Astrocyte (in vitro differentiated cells and primary cell): ENCODE measurements around the gene SETD2. TPM values are rescaled to one million over a fixed set of nuclear protein-coding genes. Genes with fewer than 3 reads are reported as not detected.

ENCODE experiments used
- DNase-seq: peaks from one replicate; pipeline ENCODE4 v3.0.0-alpha.2; 2010; ENCODE audit warnings: low read depth
- FAIRE-seq: peaks from 2 replicates; lab custom pipeline; 2011; peaks lifted over from hg19 to GRCh38; lab: Jason Lieb, UNC
- H2AFZ ChIP-seq: 2 replicates; pipeline ENCODE4 v1.6.0; 2012; ENCODE audit warnings: low read depth, low read length, inconsistent platforms
- H3K27ac ChIP-seq: 2 replicates; pipeline ENCODE4 v1.5.1; 2011; ENCODE audit warnings: low read depth, low read length, inconsistent platforms
- H3K27me3 ChIP-seq: 2 replicates; pipeline ENCODE4 v1.6.0; 2011; ENCODE audit warnings: low read length, inconsistent platforms; ENCODE audit not compliant: insufficient read depth
- H3K36me3 ChIP-seq: 2 replicates; pipeline ENCODE4 v1.5.1; 2011; ENCODE audit warnings: low read length, inconsistent platforms; ENCODE audit not compliant: insufficient read depth
- H3K4me1 ChIP-seq: 2 replicates; pipeline ENCODE4 v1.5.1; 2011; ENCODE audit warnings: low read length, inconsistent platforms; ENCODE audit not compliant: insufficient read depth
- H3K4me2 ChIP-seq: 2 replicates; pipeline ENCODE4 v1.6.0; 2012; ENCODE audit warnings: low read length, inconsistent platforms
- H3K4me3 ChIP-seq: 2 replicates; pipeline ENCODE4 v1.5.1; 2011; ENCODE audit warnings: low read depth, mild to moderate bottlenecking, low read length, inconsistent platforms; ENCODE audit not compliant: insufficient read depth
- H3K79me2 ChIP-seq: 2 replicates; pipeline ENCODE4 v1.6.0; 2012; ENCODE audit warnings: mild to moderate bottlenecking, low read length, inconsistent platforms; ENCODE audit not compliant: insufficient read depth
- H3K9ac ChIP-seq: 2 replicates; pipeline ENCODE4 v1.6.0; 2012; ENCODE audit warnings: mild to moderate bottlenecking, low read length, inconsistent platforms
- H3K9me3 ChIP-seq: 2 replicates; pipeline ENCODE4 v1.5.1; 2012; ENCODE audit warnings: low read depth, mild to moderate bottlenecking, low read length, inconsistent platforms; ENCODE audit not compliant: insufficient read depth
- H4K20me1 ChIP-seq: 2 replicates; pipeline ENCODE4 v1.6.0; 2012; ENCODE audit warnings: low read length, inconsistent platforms; ENCODE audit not compliant: insufficient read depth
- H3K27ac Mint-ChIP-seq: one replicate; pipeline ENCODE4 v1.8.0; 2021; ENCODE audit warnings: mild to moderate bottlenecking, mixed read lengths; ENCODE audit not compliant: unreplicated experiment
- H3K27me3 Mint-ChIP-seq: one replicate; pipeline ENCODE4 v1.8.0; 2021; ENCODE audit warnings: low read depth, mixed read lengths; ENCODE audit not compliant: unreplicated experiment
- H3K36me3 Mint-ChIP-seq: one replicate; pipeline ENCODE4 v1.8.0; 2021; ENCODE audit warnings: low read depth, mixed read lengths; ENCODE audit not compliant: unreplicated experiment
- H3K4me1 Mint-ChIP-seq: one replicate; pipeline ENCODE4 v1.8.0; 2021; ENCODE audit warnings: low read depth, mixed read lengths; ENCODE audit not compliant: unreplicated experiment
- H3K4me3 Mint-ChIP-seq: one replicate; pipeline ENCODE4 v1.8.0; 2021; ENCODE audit warnings: mild to moderate bottlenecking, moderate library complexity, mixed read lengths; ENCODE audit not compliant: unreplicated experiment
- H3K9me3 Mint-ChIP-seq: one replicate; pipeline ENCODE4 v1.8.0; 2021; ENCODE audit warnings: mild to moderate bottlenecking, mixed read lengths; ENCODE audit not compliant: unreplicated experiment
- EZH2 ChIP-seq: IDR thresholded peaks from 2 replicates; pipeline ENCODE4 v1.6.1; 2012; ENCODE audit warnings: mild to moderate bottlenecking, low read length, inconsistent platforms; ENCODE audit not compliant: insufficient read depth
- total RNA-seq: library from RNA; stranded (reverse); gene quantifications from 2 replicates; pipeline ENCODE4 v1.2.1, GENCODE V29; 2021
- TF ChIP-seq, protein P1 (sequence below): IDR thresholded peaks from 2 replicates; pipeline ENCODE4 v1.5.1; 2011; ENCODE audit warnings: low read depth, mild to moderate bottlenecking, inconsistent platforms, low read length, moderate library complexity; ENCODE audit not compliant: insufficient read depth

The SETD2 gene
- total RNA-seq, 1 donor from 2014 or later, result 46.5 TPM

DNA sequence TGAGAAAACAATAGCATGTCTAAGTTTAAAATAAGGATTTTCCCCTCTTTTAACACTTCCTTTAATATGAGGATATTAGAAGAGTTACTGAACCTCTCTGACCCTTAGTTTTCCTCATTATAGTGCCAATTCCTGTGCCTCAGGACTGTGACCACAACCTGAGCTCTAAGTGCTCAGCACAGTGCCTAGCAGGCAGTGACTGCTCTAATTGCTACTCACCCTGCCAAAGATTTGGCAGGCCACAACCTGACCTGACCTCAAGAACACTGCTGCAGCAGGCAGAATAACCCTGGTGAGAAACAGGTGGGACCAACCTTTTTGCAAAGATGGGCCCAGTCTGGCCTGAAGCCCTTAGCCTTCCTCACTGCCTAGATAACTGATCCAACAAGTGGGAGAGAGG lies 148.8 kb downstream of the SETD2 start:
- peaks cover 33% of the 10 kb centered on the region for H3K4me1 Mint-ChIP-seq
- peaks cover 31% of the 10 kb centered on the region for H3K4me1 ChIP-seq
- no peak overlapping the region for H3K27ac Mint-ChIP-seq
- H3K9me3 Mint-ChIP-seq, result no peaks in the 10 kb centered on the region
- no peak overlapping the region for H3K4me2 ChIP-seq
- FAIRE-seq (no peak), DNase-seq (no peak)
- H4K20me1 ChIP-seq, result peaks cover 18% of the 10 kb centered on the region
- H3K9ac ChIP-seq, result no peak overlapping the region
- peak overlapping the region; percentile 42 for H3K4me3 Mint-ChIP-seq
- H3K9me3 ChIP-seq, result no peaks in the 10 kb centered on the region
- peaks cover 15% of the 10 kb centered on the region for H3K36me3 Mint-ChIP-seq
- no peak for TF ChIP-seq EZH2
- TF ChIP-seq, protein P1, sequence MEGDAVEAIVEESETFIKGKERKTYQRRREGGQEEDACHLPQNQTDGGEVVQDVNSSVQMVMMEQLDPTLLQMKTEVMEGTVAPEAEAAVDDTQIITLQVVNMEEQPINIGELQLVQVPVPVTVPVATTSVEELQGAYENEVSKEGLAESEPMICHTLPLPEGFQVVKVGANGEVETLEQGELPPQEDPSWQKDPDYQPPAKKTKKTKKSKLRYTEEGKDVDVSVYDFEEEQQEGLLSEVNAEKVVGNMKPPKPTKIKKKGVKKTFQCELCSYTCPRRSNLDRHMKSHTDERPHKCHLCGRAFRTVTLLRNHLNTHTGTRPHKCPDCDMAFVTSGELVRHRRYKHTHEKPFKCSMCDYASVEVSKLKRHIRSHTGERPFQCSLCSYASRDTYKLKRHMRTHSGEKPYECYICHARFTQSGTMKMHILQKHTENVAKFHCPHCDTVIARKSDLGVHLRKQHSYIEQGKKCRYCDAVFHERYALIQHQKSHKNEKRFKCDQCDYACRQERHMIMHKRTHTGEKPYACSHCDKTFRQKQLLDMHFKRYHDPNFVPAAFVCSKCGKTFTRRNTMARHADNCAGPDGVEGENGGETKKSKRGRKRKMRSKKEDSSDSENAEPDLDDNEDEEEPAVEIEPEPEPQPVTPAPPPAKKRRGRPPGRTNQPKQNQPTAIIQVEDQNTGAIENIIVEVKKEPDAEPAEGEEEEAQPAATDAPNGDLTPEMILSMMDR, result no peak
- no peaks in the 10 kb centered on the region for H3K27me3 Mint-ChIP-seq
- H3K36me3 ChIP-seq, result peaks cover 24% of the 10 kb centered on the region
- no peaks in the 10 kb centered on the region for H3K27me3 ChIP-seq
- H3K4me3 ChIP-seq, result no peak overlapping the region
- no peak overlapping the region for H2AFZ ChIP-seq
- H3K79me2 ChIP-seq, result peaks cover 7% of the 10 kb centered on the region
- no peak overlapping the region for H3K27ac ChIP-seq

DNA sequence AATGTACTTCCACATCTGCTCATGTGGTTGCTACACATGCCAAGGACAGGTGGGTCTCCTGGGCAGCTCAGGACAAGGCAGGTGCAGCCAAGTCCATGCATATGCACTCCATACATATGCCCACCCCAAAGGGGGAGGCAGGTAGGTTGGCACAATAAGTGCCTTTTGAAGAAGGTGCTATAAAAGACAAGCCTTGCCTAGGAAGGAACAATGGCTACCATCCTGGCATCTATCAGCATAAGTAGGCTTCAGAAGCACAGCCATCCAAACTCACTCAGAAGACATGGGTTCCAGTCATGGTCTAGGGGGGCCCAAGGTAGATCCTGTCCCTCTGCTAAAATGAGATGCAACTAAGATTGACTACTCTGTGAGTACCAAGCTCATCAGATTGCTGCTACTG lies 149.9 kb downstream of the SETD2 start:
- Mint-ChIP-seq H3K9me3 (no peaks in the 10 kb centered on the region), H3K4me3 (no peak overlapping the region), H3K27me3 (no peaks in the 10 kb centered on the region), H3K36me3 (peaks cover 7% of the 10 kb centered on the region), H3K4me1 (peaks cover 32% of the 10 kb centered on the region), H3K27ac (no peak overlapping the region)
- H3K4me1 ChIP-seq, result peaks cover 39% of the 10 kb centered on the region
- no peak overlapping the region for H3K9ac ChIP-seq
- H2AFZ ChIP-seq, result no peak overlapping the region
- H3K27ac ChIP-seq, result no peak overlapping the region
- DNase-seq (no peak), FAIRE-seq (no peak)
- H3K4me2 ChIP-seq, result no peak overlapping the region
- H4K20me1 ChIP-seq, result peaks cover 8% of the 10 kb centered on the region
- TF ChIP-seq EZH2, result no peak
- TF ChIP-seq, protein P1, result no peak
- no peaks in the 10 kb centered on the region for H3K27me3 ChIP-seq
- H3K9me3 ChIP-seq, result no peaks in the 10 kb centered on the region
- H3K4me3 ChIP-seq, result no peak overlapping the region
- peaks cover 13% of the 10 kb centered on the region for H3K36me3 ChIP-seq
- no peaks in the 10 kb centered on the region for H3K79me2 ChIP-seq

DNA sequence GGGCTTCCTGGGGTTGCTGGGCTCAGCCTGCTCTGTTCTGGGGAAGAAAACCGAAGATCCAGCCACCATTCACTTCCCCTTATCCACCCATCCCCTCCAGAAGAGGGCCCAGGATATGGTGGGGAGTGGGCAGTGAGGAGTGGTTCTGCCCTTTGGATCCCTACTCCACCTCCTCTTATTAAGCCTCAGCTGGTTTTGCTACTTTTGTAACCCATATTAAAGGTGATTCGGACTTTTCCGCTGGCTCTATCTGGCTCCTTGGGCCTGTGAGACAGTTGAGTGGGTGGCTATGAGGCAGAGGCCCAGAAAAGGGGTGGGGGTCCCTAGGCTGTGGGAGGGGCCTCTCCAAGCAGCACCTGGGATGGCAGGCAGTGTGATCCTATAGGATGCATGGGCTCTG lies 150.7 kb downstream of the SETD2 start:
- Mint-ChIP-seq H3K4me3 (no peak overlapping the region), H3K27ac (no peak overlapping the region), H3K4me1 (peaks cover 33% of the 10 kb centered on the region), H3K27me3 (no peaks in the 10 kb centered on the region), H3K36me3 (peaks cover 6% of the 10 kb centered on the region), H3K9me3 (no peaks in the 10 kb centered on the region)
- H3K4me2 ChIP-seq, result no peak overlapping the region
- H3K4me3 ChIP-seq, result no peak overlapping the region
- peaks cover 13% of the 10 kb centered on the region for H3K36me3 ChIP-seq
- H2AFZ ChIP-seq, result no peak overlapping the region
- peaks cover 4% of the 10 kb centered on the region for H4K20me1 ChIP-seq
- H3K9me3 ChIP-seq, result no peaks in the 10 kb centered on the region
- no peaks in the 10 kb centered on the region for H3K27me3 ChIP-seq
- peaks cover 33% of the 10 kb centered on the region for H3K4me1 ChIP-seq
- FAIRE-seq (no peak), DNase-seq (no peak)
- TF ChIP-seq, protein P1, result no peak
- no peak for TF ChIP-seq EZH2
- H3K79me2 ChIP-seq, result no peaks in the 10 kb centered on the region
- no peak overlapping the region for H3K27ac ChIP-seq
- no peak overlapping the region for H3K9ac ChIP-seq
